ENCODE data around the gene OR1F1.

- TF ChIP-seq CEBPB (IDR thresholded peaks at IDR 0.05) (no peak), TEAD4 (IDR thresholded peaks at IDR 0.05) (no peak), RAD21 (IDR thresholded peaks at IDR 0.05; ENCODE audit: low read depth) (no peak), TCF12 (IDR thresholded peaks at IDR 0.05; ENCODE audit: low read depth) (no peak), EP300 (IDR thresholded peaks at IDR 0.05; ENCODE audit: borderline replicate concordance) (no peak), CREB1 (IDR thresholded peaks at IDR 0.05; ENCODE audit: low read depth) (no peak)
- TF ChIP-seq, protein P1, sequence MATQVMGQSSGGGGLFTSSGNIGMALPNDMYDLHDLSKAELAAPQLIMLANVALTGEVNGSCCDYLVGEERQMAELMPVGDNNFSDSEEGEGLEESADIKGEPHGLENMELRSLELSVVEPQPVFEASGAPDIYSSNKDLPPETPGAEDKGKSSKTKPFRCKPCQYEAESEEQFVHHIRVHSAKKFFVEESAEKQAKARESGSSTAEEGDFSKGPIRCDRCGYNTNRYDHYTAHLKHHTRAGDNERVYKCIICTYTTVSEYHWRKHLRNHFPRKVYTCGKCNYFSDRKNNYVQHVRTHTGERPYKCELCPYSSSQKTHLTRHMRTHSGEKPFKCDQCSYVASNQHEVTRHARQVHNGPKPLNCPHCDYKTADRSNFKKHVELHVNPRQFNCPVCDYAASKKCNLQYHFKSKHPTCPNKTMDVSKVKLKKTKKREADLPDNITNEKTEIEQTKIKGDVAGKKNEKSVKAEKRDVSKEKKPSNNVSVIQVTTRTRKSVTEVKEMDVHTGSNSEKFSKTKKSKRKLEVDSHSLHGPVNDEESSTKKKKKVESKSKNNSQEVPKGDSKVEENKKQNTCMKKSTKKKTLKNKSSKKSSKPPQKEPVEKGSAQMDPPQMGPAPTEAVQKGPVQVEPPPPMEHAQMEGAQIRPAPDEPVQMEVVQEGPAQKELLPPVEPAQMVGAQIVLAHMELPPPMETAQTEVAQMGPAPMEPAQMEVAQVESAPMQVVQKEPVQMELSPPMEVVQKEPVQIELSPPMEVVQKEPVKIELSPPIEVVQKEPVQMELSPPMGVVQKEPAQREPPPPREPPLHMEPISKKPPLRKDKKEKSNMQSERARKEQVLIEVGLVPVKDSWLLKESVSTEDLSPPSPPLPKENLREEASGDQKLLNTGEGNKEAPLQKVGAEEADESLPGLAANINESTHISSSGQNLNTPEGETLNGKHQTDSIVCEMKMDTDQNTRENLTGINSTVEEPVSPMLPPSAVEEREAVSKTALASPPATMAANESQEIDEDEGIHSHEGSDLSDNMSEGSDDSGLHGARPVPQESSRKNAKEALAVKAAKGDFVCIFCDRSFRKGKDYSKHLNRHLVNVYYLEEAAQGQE (IDR thresholded peaks at IDR 0.05; ENCODE audit: low read depth), result no peak
- TF ChIP-seq, protein P2, sequence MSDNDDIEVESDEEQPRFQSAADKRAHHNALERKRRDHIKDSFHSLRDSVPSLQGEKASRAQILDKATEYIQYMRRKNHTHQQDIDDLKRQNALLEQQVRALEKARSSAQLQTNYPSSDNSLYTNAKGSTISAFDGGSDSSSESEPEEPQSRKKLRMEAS (IDR thresholded peaks at IDR 0.05), result no peak
Observed at GRCh38 chr16:3148256-3149192, 39.5 kb upstream of the OR1F1 start.
